Stimulated activated CD8-positive, alpha-beta memory T cell treated with anti-CD3 and anti-CD28 coated beads, Interleukin-12 subunit alpha, Interleukin-12 subunit beta, amount 100 ng/mL, for 4 hours (primary cell): ENCODE results near the gene GINS3.

Source experiments
- DNase-seq: peaks from one replicate; pipeline ENCODE4 v3.0.0-alpha.2; 2020; ENCODE audit warnings: low read depth

The GINS3 gene

GRCh38 chr16:58392215-58393137, at the start of gene GINS3:
TSS of gene GINS3 (plus strand) at chr16:58392471. CDS start at chr16:58392602, 131 bp downstream.
- peak; percentile 66 for DNase-seq

DNA sequence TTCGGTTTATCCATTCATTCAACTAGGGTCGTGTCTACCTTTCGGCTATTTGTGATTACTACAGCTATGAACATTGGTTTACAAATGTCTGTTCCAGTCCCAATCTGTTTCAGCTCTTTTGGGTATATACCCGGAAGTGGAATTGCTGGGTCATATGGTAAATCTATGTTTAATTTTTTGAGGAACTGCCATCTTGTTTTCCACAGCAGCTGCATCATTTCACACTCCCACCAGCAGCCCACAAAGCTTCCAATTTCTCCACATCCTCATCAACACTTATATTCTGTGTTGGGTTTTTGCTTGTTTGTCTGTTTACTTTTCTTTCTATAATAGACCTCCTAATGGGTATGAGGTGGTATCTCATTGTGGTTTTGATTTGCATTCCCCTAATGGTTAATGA, 48.7 kb upstream of the GINS3 start:
- DNase-seq: no peak

DNA sequence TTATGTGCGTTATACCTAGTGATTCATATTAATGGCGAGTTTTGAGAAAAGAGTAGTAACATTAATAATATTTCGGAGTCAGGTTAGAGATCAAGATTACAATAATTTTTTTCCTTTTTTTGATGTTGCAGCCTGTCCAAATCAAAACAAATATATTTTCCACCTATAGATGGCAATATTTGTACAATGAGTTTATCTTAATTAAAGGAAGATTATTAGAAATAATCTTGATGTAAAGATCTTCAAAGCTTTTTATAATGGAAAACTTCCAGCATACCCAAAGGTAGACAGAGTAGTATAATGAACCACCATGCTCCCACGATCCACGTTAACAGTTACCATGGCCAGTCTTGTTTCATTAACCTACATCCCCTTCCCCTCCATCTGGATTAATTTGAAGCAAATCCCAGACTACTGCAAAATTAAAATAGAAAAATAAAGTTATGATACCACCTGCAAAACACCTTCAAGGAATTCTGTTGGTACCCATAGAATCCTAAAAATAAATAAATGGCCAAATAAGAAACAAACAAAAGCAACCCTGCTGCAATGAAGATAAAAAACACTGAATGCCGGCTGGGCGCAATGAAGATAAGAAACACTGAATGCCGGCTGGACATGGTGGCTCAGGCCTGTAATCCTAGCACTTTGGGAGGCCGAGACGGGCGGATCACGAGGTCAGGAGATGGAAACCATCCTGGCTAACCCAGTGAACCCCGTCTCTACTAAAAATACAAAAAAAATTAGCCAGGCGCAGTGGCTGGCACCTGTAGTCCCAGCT, 46.5 kb upstream of the GINS3 start:
- DNase-seq: no peak

DNA sequence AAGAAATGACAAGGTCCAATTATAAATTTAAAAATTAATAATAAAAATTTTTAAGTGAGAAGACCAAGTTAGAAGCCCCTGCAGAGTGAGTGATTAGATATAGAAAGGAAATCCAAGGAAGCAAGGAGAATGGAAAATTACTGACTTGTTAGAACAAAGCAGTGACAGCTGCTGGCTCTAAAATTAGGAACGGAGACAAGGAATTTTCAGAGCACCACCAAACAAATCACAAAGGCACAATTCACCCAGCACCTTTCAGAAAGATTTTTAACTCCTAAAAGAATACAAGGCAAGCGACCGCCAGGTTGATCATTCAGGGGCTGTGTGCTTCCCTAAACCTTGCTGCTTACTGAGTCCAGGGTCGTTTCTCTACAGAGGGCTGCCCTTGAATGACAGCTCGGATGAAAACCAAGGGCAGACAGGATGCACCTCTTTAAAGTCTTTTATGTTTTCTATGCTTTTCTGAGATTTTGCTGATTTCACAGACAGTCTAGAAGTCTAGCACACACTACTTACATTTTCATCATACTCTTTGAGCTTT, 45.4 kb upstream of the GINS3 start:
- no peak for DNase-seq

- no peak for DNase-seq
These were observed 43.3 kb upstream of the GINS3 start for GRCh38 chr16:58348986-58349385.

GRCh38 chr16:58352690-58353089, 39.6 kb upstream of the GINS3 start:
- DNase-seq: no peak

DNA sequence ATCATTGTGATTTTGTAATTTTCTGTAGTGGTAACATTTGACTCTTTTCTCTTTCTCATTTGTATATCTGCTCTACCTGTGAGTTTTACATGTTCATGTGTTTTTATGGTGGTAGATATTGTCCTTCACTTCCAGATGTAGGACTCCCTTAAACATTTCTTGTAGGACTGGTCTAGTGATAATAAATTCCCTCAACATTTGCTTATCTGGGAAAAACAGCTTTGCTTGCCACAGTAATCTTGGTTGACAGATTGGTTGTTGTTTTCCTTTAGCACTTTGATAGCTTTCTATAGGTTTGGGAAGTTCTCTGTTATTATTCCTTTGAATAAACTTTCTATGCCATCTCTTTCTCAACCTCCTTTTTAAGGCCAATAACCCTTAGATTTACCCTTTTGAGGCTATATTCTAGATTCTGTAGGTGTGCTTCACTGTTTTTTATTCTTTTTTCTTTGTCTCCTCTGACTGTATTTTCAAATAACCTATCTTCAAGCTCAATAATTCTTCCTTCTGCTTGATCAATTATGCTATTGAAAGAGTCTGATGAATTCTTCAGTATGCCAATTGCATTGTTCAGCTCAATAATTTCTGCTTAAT, 32.1 kb upstream of the GINS3 start:
- no peak for DNase-seq

DNA sequence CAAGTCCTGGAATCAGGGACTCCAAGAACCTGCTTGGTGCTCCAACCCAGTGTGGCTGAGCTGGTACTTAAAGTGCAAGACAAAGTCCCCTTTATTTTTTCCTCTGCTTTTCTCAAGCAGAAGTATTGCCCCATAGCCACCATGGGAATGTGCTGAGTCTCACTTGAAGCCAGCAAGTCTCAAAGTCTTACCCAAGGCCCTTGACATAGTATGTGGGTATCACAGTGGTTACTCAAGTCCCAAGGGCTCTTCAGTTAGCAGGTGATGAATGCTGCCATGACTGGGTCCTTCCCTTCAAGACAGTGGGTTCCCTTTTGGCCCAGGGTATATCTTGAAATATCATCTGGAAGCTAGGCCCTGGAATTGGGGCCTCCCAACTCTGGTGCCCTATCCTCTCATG, 30.5 kb upstream of the GINS3 start:
- no peak for DNase-seq

DNA sequence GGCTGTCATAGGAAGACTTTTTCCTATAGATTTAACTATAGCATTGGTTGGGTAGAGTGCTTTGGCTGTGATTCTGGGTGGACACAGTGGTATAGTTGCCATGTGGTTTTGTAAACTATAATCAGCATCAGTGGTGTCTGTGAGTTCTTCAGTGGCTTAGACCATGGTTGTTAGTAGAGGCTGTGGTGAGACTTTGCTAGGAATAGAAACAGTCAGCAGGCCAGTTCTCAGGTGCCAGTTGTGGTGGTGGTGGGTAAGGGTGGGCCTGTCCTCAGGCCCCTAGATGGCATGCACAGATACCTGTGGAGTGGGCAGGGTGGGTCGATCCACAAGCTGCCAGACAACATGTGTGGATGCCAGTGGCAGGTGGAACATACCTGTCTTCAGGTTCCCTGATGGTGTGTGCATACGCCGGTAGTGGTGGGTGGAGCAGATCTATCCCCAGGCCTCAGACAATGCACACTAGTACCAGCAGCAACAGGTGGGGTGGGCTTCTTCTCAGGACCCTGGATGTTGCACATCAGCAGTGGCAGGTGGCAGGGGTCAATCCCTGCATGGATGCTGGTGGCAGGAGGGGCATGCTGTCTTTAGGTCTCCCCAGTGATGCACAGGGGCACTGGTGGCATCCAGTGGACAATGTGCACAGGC, 28.4 kb upstream of the GINS3 start:
- no peak for DNase-seq

DNA sequence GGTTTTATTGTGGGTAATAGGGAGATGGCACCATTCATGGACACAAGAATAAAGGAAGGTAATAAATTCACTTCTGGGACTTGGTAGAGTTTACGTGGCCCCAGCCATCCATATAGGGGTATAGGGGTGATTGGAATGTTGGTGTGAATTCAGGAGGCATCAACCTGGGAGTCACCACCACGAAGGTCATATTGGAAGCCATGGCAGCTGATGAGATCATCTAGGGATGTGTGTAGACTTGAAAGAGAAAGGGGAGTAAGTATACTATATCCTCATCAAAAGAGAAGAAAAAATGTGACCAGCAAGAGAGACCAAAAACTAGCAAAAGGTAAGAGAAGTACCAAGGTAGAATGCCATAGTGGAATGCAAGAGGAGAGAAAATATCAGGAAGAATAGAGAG, 26.6 kb upstream of the GINS3 start:
- DNase-seq: no peak

DNA sequence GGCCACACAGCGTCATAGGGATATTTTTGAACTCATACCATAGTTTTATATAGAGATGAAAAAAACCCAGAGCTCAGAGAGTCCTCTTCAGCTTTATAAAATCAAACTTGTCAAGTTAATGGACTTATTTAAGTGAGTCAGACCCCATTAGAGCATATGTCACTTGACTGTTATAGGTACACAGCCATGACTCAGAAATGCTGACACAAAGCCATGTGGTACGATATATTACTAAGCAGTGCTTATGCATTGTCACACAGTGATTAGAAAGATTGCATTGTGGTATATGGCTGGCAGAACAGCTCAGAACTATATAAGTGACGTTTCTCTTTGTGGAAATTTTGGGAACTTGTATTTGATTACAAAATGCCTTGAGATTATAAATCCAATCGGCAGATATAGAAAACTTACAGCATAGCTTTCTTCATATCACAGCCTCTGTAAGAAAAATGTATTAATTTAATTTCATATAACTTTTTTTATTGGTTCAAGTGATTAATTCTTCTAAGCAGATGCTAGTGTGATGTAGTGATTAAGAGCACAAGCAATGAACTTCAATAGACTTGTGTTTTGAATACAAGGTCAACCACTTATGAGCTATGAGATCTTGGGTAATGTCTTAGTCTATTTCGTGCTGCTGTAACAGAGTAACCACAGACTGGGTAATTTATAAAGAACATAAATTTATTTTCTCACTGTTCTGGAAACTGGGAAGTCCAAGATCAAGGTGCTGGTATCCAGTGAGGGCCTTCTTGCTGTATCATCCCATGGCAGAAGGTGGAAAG, 25.8 kb upstream of the GINS3 start:
- DNase-seq: no peak

GRCh38 chr16:58367252-58367651, 25.0 kb upstream of the GINS3 start:
- DNase-seq: no peak

DNA sequence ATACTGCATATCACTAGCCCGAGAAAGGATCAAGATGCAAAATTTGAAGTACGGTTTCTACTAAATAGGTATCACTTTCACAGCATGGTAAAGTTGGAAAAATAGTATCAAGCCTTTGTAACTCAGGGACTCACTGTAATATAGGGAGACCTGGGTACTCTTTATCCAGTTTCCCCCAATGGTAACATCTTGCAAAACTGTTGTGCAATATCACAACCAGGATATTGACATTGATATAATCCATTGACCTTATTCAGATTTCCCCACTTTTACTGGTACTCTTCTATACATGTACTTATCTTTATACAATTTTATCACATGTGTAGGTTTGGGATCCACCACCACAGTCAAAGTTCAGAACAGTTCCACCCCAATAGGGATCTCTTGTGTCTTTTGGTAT, 20.4 kb upstream of the GINS3 start:
- DNase-seq: no peak

GRCh38 chr16:58375386-58375785, 16.9 kb upstream of the GINS3 start:
- no peak for DNase-seq

- DNase-seq: no peak
These were observed 14.3 kb upstream of the GINS3 start for GRCh38 chr16:58377932-58378331.

DNA sequence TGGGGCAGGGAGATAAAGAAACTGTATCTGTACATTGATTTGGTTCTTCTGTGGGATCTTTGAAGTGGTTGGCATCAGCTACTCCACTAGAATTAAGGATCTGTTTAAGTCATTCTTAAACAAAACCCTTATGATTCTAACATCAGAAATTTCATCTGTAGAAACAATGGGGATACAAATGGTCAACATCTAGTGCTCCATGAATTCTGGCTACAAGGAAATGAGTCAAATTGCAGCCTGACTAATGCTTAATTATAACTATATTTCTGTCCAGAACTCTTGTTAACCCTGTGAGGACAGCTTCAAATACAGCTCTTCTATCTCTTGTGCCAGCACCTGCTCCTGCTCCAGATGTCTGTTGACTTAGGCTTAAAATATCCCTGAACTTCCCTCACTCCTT, 13.9 kb upstream of the GINS3 start:
- no peak for DNase-seq

- DNase-seq: no peak
These were observed 12.5 kb upstream of the GINS3 start for GRCh38 chr16:58379736-58380135.

DNA sequence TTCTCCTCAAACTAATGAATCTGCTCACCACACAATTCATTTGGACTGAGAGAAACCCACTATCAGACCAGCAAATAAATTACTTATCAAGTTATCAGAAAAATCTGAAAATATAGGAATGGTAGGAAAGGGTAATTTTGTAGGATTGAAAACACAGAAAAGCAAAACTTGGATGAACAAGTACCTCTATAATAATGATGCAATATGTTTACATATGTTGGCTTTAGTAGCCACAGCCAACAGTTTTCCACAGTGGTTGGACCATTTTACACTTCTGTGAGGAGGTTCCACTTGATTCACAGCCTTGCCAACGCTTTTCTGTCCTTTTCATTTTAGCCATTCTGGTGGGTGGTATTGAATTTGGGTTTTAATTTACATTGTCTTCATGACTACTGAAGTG, 10.6 kb upstream of the GINS3 start:
- DNase-seq: no peak

- no peak for DNase-seq
These were observed 7.7 kb upstream of the GINS3 start for GRCh38 chr16:58384437-58385055.

GRCh38 chr16:58385218-58385773, 7.0 kb upstream of the GINS3 start:
- no peak for DNase-seq
